ENCODE data around the gene ZC3H14.

Gene ZC3H14

DNA sequence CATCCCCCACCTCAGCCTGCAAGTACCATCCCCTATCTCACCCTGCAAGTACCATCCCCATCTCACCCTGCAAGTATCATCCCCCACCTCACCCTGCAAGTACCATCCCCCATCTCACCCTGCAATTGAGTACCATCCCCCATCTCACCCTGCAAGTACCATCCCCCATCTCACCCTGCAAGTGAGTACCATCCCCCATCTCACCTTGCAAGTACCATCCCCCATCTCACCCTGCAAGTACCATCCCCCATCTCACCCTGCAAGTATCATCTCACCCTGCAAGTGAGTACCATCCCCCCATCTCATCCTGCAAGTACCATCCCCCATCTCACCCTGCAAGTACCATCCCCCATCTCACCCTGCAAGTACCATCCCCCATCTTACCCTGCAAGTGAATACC is 45.0 kb downstream of the ZC3H14 start:
- no peak for DNase-seq (ENCODE audit: low spot score)

DNA sequence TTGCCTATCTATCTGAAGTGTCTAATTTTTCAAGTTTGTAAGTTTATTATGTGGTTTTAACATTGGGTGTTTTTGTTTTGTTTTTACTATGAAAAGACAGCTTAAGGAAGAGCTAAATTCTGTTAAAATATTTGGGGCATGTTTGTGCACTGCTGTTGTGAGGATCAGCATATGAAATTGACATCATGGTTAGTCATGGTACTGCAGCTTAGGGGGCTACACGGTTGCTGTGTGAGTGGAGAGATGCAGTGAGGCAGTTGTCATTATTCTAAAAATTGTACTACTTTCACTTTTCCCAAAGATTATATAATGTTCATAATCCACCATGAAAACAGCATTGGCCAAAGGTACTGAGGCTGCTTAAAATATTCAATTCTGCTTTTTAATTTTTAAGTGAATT is 49.0 kb downstream of the ZC3H14 start:
- no peak for DNase-seq (ENCODE audit: low spot score)

DNA sequence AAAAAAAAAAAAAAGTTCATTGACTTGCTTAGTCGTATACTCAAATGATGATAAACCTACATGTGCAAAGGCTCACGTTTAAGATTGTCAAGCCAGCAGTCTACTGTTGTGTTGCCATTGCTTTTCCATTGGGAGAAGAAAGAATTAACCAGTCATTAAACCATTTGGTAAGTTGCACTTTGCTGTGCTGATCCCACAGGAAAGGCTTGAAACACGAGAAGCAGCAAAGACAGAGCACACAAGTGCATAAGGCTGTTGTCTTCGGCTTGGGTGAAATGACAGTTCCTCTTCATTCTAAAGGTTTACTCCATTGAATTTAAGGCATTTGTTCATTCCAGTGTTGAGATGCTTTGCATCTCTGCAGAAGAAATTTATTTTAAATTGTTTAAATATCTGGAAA is 50.1 kb downstream of the ZC3H14 start:
- DNase-seq (ENCODE audit: low spot score), result no peak

DNA sequence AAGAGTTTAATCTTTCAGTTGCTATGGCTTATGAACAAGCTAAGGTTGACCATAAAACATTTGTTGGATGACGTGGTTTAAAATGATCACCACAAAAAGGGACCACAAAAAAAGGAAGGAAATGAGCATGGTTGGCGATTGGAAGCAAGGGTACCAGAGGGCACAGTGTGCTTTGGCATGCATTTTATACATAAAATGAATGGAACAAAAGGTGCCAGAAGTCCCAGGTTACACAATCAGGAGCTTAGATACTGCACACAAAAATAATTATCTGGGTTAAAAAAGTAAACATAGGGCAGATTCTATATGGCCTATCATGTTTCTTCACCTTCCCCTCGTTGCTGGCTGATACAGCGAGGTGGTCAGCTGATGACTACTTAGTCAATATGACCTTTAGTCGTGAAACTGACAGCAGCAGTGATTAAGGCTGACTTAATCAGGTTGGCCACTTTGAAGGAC is 50.7 kb downstream of the ZC3H14 start:
- DNase-seq (ENCODE audit: low spot score), result no peak

DNA sequence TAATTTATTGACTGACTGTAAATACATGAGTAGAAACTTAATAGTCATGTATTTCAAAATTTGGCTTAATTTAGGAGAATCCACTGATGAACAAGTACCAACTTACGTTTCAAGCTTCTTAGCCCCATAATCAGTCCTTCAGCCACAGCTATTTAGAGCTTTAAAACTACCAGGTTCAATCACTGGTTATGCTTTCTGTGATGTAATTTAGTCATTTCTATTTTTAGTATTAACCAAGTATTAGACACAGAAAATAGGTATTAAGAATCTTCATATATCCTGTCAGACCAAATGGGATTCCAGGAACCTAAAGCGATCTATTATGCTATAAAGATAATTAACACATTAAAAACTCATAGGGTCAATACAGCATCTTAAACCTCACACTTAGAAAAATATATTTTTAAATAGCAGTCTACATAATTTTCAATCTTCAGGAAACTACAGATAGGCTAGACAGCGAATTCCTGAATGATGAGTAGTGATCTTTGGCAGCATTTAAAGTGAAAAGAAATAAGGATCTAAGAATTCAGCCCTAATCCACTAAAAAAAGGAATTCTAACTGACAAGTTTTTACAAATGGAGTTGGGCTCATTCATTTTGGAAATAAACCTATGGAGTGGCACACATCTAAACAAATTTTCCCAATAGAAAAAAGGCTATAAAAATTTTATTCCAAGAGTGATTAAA is 51.5 kb downstream of the ZC3H14 start:
- DNase-seq (ENCODE audit: low spot score), result no peak

DNA sequence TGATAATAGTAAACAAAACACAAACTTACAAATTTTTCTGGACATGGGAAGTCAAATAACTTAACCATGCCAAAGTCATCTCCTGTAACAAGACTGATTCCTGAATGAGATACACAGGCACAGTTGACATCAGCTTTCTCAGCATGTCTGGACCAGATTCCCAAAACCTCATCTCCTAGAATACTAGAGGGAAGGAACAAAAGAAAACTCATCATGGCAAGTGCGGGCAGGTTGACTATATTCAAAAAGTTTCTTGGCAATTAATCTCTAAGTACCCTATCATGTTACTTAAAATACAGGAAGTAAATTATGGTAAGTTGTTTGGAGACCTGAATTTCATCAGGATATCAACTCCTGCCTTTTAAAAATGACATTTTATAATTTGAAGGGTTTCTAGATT is 53.9 kb downstream of the ZC3H14 start:
- DNase-seq (ENCODE audit: low spot score), result no peak

DNA sequence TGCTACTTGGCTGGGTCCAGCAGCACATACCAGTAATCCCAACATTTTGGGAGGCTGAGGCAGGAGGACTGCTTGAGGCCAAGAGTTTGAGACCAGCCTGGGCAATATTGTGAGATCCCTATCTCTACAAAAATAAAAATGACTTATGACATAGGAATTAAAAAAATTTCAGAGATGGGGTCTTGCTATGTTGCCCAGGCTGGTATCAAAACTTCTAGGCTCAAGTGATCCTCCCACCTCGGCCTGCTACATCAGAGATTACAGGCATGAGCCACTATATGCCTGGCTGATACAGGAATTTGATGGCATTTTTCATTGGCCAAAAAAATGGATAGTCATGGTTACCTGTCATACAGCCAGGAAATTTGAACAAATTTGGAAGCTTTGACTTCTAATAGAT is 54.6 kb downstream of the ZC3H14 start:
- no peak for DNase-seq (ENCODE audit: low spot score)

DNA sequence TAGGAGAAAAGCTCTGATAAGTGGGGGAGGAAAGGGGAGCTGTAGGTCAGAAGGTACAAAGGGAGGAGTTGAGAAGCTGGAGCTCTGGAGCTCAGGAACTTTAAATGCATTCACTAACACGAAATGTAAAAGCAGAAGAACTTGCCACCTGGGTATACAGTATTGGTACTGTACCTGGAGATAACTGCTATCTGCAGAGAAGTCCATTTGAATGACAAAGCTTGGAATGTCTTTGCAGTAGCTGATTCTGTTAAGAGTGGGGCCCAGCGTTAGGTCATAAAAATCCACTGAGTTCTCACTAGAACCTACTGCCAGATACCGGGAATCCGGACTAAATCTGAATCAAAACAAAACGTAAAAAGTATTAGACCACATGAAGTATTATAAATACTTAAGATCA is 55.6 kb downstream of the ZC3H14 start:
- DNase-seq (ENCODE audit: low spot score), result no peak

DNA sequence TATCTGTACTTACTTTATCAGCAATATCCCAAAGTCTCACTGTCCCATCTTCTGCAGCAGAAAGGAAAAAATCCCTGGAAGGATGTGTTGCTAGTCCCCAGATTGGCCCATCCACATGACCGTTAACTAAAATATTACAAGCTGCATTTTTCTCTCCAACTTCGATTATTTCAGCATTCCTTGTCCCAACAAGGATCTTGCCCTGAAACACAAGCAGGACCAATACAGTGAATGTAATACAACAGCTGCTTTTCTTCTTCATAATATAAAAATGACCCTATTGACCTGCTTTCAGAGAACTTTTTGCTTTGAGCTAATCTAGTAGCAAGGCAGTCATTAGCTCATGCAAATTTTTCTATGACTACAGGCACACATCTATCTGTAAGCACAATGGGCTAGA is 58.3 kb downstream of the ZC3H14 start:
- DNase-seq (ENCODE audit: low spot score), result no peak

DNA sequence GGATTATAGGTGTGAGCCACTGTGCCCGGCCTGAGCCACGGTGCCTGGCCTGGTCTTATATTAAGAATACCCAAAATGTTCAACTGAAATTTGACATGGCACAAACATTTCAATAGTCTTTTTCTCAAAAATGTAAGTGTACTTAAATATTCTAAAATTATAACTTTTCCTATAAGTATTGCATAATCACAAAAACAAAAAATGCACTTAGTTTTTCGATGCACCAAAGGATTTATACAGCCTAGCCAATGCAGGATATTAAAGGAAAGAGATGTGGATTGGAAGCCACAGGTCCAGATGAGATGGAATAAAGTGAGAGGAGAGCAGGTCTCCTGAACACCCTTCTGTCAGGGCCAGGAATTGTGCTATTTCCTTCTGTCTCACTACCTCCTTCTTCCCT is 62.8 kb downstream of the ZC3H14 start:
- DNase-seq (ENCODE audit: low spot score), result no peak

DNA sequence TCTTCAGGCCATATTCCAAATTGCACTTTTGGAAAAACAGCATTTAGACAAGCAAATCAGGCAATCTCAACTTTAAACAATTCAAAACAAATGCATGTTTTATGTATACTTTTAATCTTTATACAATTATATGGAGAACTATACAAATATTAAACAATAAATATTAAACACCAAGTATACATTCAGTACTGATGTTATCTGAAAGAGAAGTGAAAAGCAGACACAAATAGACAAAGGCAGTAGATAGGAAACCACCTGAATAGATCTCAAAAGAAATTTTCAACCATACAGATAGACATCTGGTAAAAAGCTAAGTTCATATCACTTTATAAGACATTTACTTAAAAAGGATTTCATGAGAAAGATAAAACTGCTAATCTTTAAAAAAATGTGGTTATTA is 65.2 kb downstream of the ZC3H14 start:
- DNase-seq (ENCODE audit: low spot score), result no peak

DNA sequence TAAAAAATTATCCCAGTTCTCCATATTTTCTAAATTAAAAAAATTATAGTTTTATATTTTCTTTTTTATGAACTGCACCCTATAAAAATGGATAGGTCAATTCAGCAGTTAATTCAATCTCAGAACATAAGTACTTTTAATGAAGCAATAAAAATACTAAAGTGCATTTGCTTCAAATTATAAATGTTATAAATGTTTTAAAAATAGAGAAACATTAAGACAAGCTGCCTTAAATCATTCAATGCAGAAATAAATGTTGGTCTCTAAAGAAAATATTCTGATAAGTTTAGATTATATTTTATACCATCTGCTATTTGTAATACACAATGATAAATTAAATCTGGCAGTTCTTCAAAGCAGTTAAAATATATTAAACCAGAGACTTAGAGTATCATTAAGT is 65.6 kb downstream of the ZC3H14 start:
- no peak for DNase-seq (ENCODE audit: low spot score)

DNA sequence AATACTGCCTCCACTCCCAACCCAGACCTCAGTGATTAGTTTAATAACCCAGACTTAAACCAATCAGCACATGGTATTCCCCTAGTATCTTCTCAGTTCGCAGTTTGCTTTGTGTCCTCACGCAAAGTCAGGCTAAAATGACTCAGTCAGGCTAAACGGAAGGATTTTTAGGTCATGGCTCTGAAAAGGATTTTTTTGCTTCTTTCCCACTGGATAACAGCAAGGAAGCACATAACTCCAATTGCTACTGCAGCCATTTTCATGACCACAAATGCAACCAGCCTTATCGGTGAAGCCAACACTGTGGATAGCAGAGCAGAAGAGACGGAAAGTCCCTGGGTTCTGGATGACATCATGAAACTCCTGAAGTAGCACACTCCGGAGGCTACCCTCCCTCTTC is 67.7 kb downstream of the ZC3H14 start:
- no peak for DNase-seq (ENCODE audit: low spot score)

DNA sequence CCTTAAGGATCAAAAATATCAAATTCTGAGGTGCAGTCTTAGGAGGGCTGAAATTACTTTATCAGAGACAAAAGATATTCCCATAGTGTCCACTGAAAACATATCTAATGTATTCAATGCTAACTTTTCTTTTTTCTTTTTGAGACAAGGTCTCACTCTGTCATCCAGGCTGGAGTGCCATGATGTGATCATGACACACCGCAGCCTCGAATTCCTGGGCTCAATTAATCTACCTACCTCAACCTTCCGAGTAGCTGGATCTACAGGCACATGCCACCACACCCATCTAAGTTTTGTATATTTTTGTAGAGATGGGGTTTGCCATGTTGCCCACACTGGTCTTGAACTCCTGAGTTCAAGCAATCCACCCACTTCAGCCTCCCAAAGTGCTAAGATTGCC is 68.3 kb downstream of the ZC3H14 start:
- DNase-seq (ENCODE audit: low spot score), result no peak

DNA sequence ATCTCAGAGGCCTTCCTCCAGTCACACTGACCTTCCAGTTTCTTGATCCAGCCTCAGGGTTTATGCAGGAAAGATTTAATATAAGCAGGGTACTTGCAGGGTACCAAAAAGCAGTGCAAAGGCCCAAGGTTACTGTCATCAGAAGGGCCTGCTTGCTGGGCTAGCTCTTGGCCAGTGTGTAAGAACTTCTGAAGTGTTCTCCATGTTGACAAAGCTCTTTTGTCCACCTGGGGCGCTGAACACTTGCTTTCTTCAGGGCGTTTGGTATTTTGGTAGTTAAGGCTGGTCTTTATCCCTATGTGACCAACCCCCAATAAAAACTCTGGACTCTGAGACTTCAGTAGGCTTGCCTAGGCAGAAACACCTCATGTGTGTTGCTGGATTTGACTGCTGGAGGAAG is 69.7 kb downstream of the ZC3H14 start:
- no peak for DNase-seq (ENCODE audit: low spot score)

DNA sequence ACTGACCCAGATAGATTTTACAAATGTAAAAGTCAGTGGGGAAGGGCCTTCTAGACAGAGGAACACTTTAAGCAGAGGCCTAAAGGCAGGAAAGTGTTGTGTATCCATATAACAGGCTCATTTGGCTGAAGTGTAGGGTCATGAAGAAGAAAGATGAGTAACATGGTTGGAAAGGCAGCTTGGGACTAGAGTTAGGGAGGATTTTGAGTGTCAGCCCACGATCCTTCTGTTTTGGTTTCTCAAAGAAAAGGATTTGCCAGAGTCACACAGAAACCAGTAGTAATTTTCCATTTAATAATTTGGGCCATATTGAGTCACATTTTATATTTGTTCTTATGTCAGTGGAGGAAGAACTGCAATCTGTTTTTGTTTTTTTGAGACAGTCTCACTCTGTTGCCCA is 76.4 kb downstream of the ZC3H14 start:
- no peak for DNase-seq (ENCODE audit: low spot score)

DNA sequence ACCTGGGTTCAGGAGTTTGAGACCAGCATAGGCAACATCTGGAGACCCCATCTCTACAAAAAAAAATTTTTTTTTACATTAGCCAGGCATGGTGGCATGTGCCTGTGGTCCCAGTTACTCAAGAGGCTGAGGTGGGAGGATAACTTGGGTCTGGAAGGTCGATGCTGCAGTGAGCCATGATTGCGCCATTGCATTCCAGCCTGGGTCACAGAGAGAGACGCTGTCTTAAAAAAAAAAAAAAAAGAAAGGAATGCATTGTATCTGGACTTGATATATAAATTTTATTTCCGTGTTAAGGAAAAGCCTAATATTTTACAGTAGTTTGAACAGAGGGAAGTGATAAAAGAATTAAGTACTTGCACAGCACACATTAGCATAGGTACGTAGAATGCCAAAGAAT is 97.2 kb downstream of the ZC3H14 start:
- DNase-seq (ENCODE audit: low spot score), result no peak

DNA sequence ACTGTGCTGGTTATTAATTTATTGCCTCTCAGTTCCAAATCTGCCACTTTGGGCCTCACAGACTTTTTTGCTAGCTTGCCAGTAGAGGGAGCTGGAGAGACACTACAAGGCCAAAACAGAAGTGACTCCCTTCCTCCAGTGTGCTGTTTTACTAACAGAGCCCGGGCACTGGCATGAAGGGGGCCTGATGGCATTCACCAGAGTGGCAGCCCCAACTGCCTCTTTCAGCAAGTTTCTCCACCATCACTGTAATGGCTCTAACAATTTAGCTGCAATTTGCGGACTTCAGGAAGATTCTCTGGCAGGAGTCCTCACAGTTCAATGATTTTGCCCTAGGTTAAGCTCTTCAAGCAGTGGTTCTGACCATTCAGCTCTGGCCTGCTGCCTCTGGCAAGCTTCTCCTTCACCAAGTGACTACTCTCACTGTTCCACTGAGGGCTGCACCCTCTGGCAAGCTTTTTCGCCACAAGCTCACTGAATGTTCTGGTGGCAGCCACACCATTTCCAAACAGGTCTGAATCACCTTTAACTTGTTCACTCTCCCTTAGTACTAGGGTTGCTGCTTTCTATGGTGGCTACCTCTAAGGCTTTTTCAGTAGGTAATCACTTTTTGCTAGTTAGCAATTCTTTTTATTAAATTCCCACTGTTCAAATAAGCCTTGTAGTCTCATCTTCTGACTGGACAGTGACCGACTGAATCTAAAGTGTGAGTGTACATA is 104.9 kb downstream of the ZC3H14 start:
- peak; percentile 70 for DNase-seq (ENCODE audit: low spot score)

DNA sequence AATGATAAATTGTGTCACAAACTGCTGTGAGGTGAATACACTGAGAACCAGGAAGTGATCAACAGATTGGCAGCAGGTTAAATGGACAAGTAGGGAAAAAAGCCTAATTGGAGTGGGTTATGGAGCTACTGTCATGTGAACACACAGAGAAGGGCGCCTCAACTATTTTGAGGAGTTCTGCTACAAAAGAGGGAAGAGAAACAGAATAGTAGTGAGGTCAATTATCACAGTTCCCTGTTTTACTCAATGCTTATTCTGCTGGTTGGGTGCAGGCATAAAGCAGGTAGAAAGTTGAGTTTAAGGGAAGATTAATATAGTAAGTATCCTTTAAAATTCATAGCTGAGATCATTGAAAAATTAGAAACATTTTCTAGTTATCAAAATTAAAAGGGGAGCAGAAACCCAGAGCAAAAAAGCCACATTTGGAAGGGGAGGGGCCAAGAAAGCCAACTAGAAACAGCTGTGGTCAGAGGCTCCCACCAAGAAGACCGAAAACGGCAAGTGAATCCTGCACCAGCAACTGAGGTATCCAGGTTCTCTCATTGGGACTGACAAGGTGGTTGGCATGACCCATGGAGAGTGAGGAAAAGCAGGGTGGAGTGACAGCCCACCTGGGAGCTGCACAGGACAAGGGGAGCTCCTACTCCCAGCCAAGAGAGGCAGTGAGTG is 105.7 kb downstream of the ZC3H14 start:
- peak; percentile 31 for DNase-seq (ENCODE audit: low spot score)

DNA sequence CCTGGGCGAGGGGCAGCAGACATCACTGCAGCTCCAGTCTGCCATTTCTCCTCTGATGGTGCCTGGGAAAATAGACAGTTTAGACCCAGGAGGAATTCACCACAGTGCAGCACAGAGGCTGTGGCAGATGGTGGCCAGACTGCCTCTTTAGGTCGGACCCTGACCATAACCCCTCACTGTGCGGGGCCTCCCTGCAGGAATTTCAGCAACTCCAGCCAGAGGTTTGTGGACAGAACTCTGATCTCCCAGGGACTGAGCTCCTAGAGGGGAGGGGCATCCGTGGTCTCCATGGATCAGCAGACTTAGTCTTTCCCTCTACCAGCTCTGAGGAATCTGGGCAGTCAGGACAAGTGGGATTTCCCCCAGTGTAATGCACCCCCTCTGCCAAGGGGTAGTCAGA is 106.5 kb downstream of the ZC3H14 start:
- no peak for DNase-seq (ENCODE audit: low spot score)

Measured in germinal center (tissue), 1 donor.